ENCODE data around the gene KLHL3.

KLHL3 gene

DNA sequence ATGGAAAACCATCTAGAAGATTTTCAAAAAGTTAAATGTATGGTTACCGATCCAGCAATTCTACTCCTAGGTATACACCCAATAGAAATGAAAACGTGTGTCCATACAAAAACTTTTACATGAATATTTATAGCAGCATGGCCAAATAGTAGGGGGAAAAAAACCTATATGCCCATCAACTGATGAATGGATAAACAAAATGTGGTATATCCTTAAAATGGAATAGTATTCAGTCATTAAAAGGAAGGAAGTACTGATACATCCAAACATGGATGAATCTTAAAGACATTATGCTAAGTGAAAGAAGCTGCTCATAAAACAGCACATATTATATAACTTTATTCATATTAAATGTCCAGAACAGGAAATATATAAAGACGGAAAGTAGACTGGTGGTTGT is 143.6 kb downstream of the KLHL3 start:
- ChIA-PET POLR2A (no interaction called here), CTCF (interaction anchor here (0.8 to 0.9 kb wide), 2 partner anchors 61 to 68 kb away, joined by 4 to 5 read pairs; no protein-coding TSS in a partner anchor)
- H3K4me3 ChIP-seq (ENCODE audit: low read depth, low read length): no peak overlapping the region
- TF ChIP-seq ZNF302 (tag by site-specific recombination; IDR thresholded peaks at IDR 0.05; ENCODE audit: low read depth) (no peak), ZNF777 (tag by site-specific recombination; IDR thresholded peaks at IDR 0.05; ENCODE audit: borderline replicate concordance) (no peak), ZNF660 (tag by site-specific recombination; IDR thresholded peaks at IDR 0.05) (no peak), ZNF548 (tag by site-specific recombination; IDR thresholded peaks at IDR 0.05) (no peak), ZNF677 (tag by site-specific recombination; IDR thresholded peaks at IDR 0.05) (no peak), KLF10 (tag by site-specific recombination; IDR thresholded peaks at IDR 0.05) (no peak), OVOL3 (tag by site-specific recombination; IDR thresholded peaks at IDR 0.05) (no peak), ZNF510 (tag by site-specific recombination; IDR thresholded peaks at IDR 0.05; ENCODE audit: insufficient replicate concordance) (no peak), ZNF560 (tag by site-specific recombination; IDR thresholded peaks at IDR 0.05; ENCODE audit: borderline replicate concordance) (no peak), ZNF292 (tag by site-specific recombination; IDR thresholded peaks at IDR 0.05; ENCODE audit: borderline replicate concordance, low read depth) (no peak), ZNF24 (tag by site-specific recombination; IDR thresholded peaks at IDR 0.05) (no peak), ZNF324 (tag by site-specific recombination; IDR thresholded peaks at IDR 0.05) (no peak)
- TF ChIP-seq, protein P1, sequence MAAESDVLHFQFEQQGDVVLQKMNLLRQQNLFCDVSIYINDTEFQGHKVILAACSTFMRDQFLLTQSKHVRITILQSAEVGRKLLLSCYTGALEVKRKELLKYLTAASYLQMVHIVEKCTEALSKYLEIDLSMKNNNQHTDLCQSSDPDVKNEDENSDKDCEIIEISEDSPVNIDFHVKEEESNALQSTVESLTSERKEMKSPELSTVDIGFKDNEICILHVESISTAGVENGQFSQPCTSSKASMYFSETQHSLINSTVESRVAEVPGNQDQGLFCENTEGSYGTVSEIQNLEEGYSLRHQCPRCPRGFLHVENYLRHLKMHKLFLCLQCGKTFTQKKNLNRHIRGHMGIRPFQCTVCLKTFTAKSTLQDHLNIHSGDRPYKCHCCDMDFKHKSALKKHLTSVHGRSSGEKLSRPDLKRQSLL (tag by site-specific recombination; IDR thresholded peaks at IDR 0.05): no peak
- TF ChIP-seq, protein P2, sequence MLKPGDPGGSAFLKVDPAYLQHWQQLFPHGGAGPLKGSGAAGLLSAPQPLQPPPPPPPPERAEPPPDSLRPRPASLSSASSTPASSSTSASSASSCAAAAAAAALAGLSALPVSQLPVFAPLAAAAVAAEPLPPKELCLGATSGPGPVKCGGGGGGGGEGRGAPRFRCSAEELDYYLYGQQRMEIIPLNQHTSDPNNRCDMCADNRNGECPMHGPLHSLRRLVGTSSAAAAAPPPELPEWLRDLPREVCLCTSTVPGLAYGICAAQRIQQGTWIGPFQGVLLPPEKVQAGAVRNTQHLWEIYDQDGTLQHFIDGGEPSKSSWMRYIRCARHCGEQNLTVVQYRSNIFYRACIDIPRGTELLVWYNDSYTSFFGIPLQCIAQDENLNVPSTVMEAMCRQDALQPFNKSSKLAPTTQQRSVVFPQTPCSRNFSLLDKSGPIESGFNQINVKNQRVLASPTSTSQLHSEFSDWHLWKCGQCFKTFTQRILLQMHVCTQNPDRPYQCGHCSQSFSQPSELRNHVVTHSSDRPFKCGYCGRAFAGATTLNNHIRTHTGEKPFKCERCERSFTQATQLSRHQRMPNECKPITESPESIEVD (tag by site-specific recombination; IDR thresholded peaks at IDR 0.05): no peak
- TF ChIP-seq, protein P3, sequence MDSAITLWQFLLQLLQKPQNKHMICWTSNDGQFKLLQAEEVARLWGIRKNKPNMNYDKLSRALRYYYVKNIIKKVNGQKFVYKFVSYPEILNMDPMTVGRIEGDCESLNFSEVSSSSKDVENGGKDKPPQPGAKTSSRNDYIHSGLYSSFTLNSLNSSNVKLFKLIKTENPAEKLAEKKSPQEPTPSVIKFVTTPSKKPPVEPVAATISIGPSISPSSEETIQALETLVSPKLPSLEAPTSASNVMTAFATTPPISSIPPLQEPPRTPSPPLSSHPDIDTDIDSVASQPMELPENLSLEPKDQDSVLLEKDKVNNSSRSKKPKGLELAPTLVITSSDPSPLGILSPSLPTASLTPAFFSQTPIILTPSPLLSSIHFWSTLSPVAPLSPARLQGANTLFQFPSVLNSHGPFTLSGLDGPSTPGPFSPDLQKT (IDR thresholded peaks at IDR 0.05; ENCODE audit: borderline replicate concordance, low read depth, low read length): no peak
- TF ChIP-seq, protein P4, sequence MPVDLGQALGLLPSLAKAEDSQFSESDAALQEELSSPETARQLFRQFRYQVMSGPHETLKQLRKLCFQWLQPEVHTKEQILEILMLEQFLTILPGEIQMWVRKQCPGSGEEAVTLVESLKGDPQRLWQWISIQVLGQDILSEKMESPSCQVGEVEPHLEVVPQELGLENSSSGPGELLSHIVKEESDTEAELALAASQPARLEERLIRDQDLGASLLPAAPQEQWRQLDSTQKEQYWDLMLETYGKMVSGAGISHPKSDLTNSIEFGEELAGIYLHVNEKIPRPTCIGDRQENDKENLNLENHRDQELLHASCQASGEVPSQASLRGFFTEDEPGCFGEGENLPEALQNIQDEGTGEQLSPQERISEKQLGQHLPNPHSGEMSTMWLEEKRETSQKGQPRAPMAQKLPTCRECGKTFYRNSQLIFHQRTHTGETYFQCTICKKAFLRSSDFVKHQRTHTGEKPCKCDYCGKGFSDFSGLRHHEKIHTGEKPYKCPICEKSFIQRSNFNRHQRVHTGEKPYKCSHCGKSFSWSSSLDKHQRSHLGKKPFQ (tag by site-specific recombination; IDR thresholded peaks at IDR 0.05): no peak
- TF ChIP-seq, protein P5, sequence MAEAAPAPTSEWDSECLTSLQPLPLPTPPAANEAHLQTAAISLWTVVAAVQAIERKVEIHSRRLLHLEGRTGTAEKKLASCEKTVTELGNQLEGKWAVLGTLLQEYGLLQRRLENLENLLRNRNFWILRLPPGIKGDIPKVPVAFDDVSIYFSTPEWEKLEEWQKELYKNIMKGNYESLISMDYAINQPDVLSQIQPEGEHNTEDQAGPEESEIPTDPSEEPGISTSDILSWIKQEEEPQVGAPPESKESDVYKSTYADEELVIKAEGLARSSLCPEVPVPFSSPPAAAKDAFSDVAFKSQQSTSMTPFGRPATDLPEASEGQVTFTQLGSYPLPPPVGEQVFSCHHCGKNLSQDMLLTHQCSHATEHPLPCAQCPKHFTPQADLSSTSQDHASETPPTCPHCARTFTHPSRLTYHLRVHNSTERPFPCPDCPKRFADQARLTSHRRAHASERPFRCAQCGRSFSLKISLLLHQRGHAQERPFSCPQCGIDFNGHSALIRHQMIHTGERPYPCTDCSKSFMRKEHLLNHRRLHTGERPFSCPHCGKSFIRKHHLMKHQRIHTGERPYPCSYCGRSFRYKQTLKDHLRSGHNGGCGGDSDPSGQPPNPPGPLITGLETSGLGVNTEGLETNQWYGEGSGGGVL (tag by site-specific recombination; IDR thresholded peaks at IDR 0.05): no peak
- TF ChIP-seq, protein P6, sequence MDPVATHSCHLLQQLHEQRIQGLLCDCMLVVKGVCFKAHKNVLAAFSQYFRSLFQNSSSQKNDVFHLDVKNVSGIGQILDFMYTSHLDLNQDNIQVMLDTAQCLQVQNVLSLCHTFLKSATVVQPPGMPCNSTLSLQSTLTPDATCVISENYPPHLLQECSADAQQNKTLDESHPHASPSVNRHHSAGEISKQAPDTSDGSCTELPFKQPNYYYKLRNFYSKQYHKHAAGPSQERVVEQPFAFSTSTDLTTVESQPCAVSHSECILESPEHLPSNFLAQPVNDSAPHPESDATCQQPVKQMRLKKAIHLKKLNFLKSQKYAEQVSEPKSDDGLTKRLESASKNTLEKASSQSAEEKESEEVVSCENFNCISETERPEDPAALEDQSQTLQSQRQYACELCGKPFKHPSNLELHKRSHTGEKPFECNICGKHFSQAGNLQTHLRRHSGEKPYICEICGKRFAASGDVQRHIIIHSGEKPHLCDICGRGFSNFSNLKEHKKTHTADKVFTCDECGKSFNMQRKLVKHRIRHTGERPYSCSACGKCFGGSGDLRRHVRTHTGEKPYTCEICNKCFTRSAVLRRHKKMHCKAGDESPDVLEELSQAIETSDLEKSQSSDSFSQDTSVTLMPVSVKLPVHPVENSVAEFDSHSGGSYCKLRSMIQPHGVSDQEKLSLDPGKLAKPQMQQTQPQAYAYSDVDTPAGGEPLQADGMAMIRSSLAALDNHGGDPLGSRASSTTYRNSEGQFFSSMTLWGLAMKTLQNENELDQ (tag by site-specific recombination; IDR thresholded peaks at IDR 0.05; ENCODE audit: low read depth): no peak
- H3K9me3 ChIP-seq (ENCODE audit: control insufficient read depth, insufficient read depth, low read depth, low read length): no peaks in the 10 kb centered on the region
- no peak overlapping the region for H3K27ac ChIP-seq (ENCODE audit: extremely low read depth, low read depth, low read length)
- no peaks in the 10 kb centered on the region for H3K4me1 ChIP-seq (ENCODE audit: control insufficient read depth, insufficient read depth, low read length)
- H3K36me3 ChIP-seq (ENCODE audit: control insufficient read depth in 2 of 2, insufficient read depth in 1 of 2, low read length in 2 of 2): no peaks in the 10 kb centered on the region
